ENCODE measurements around the gene HRH2.

HRH2 gene

DNA sequence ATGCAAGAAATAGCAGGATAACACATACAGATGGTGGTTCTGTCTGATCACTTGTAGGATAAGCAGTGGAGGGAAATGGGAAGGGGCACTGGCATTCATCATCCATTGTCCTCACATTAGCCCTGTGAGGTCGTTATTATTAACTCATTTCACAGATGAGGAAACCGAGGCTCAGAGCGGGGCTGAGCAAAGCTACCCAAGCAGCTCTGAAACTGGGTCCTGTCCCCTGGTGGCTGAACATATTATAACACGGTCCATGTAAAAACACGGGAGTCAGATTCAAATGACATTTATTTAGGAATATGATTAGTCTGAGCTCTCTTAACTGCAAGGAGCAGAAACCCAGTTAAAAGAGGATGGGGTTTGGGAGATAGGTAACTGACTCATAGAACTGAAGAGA is 43.1 kb downstream of the HRH2 start:
- peaks cover 13% of the 10 kb centered on the region for H3K4me1 Mint-ChIP-seq (ENCODE audit: low read depth)
- H3K4me3 Mint-ChIP-seq = no peak overlapping the region
- no peak overlapping the region for H3K27ac Mint-ChIP-seq
- no peaks in the 10 kb centered on the region for H3K27me3 Mint-ChIP-seq
- H3K9me3 Mint-ChIP-seq = no peaks in the 10 kb centered on the region
- H3K36me3 Mint-ChIP-seq (ENCODE audit: low read depth) = peaks cover 44% of the 10 kb centered on the region

DNA sequence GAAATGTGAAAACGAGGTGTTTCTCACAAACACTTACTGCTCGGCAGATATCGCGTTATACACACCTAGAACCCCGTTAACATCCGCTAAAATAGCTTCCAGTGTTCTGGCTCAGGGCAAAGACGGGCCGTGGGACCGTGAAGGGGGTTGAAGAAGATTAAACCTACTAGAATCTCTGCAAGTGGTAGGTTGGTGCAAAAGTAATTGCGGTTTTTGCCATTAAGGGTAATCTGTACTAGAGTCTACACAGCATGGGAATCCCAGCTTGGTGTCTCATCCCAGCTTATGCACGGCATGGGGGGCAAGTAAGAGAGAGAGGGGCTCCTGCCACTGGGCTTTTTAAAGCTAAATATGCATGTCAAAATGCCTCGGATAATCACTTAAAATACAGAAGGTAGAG is 43.9 kb downstream of the HRH2 start:
- Mint-ChIP-seq H3K27ac (no peak overlapping the region), H3K36me3 (ENCODE audit: low read depth) (peaks cover 44% of the 10 kb centered on the region), H3K4me3 (no peak overlapping the region), H3K4me1 (ENCODE audit: low read depth) (peaks cover 6% of the 10 kb centered on the region), H3K9me3 (no peaks in the 10 kb centered on the region), H3K27me3 (no peaks in the 10 kb centered on the region)

DNA sequence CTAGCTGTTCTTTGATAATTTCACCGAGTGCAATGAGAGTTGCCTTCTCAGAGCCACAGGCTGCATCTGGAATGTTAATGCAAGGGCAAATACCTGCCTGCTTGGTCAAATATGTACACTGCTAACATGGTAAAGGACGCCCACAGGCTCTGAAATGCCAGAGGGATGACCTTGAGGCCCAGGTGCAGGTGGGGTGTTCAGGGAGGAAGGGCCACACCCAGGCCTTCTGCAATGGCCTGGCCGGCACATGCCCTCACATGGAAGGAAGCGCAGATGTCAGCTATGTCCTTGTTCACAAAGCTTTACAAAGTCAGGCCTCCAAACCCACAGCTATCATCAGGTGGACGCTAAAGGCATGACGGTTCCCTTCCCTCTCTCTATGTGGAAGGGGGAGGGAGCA is 48.6 kb downstream of the HRH2 start:
- Mint-ChIP-seq H3K9me3 (no peaks in the 10 kb centered on the region), H3K36me3 (ENCODE audit: low read depth) (peaks cover 43% of the 10 kb centered on the region), H3K4me1 (ENCODE audit: low read depth) (no peaks in the 10 kb centered on the region), H3K27ac (no peak overlapping the region), H3K4me3 (no peak overlapping the region), H3K27me3 (no peaks in the 10 kb centered on the region)

DNA sequence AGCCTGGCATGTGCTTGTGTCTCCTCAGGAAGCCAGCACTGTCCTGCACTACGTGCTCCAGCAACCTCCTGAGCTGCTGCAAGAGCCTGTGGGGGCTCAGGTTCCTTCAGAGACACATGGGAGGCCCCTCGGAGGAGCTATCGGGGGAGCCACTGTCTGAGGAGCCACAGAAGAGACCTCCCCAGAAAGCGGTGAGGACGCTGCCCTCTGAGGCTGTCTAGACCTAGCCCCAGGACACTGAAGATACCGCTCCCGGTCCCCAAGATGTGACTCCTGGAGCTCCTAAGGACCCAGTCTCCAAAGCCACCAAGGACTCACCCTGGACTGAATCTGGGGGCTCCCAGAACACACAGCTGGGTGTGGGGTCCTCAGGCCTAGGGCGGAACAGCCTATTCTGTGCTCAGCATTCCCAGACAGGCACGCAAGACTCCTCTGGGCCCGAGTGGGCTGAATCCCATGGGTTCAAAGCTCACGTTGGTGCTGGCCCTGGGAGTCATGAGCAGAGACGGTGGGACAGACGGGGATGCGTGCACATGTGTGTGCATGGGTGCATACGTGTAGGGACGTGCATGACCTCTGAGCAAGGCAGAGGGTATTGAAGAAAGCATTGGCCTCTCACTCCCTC is 50.0 kb downstream of the HRH2 start:
- Mint-ChIP-seq H3K36me3 (ENCODE audit: low read depth) (peaks cover 35% of the 10 kb centered on the region), H3K9me3 (no peaks in the 10 kb centered on the region), H3K27me3 (no peaks in the 10 kb centered on the region), H3K27ac (no peak overlapping the region), H3K4me1 (ENCODE audit: low read depth) (no peaks in the 10 kb centered on the region), H3K4me3 (no peak overlapping the region)

DNA sequence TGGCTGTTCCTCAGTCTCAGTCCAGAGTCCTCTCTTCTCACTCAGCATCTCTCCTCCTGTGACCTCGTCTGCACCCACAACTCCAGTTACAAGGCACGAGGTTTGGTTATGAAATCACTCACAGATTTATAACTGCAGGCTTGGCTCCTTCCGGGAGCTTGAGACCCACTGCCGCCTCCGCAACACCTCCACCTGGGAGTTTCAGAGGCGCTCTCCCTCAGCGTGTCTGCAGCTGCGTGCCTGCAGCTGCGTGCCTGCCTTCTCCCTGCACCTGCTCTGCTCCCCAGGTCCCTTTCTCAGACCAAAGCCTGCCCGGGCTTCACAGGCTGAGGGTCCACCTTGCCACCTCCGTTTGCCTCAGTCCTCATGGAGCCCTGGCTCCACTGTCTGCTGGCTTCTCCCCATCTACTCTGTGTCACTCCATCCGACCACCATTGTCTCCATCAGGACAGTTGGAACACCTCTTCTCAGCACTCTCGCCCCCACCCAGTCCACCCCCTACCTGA is 51.5 kb downstream of the HRH2 start:
- no peaks in the 10 kb centered on the region for H3K9me3 Mint-ChIP-seq
- peaks cover 29% of the 10 kb centered on the region for H3K36me3 Mint-ChIP-seq (ENCODE audit: low read depth)
- H3K27ac Mint-ChIP-seq = no peak overlapping the region
- H3K27me3 Mint-ChIP-seq = no peaks in the 10 kb centered on the region
- no peak overlapping the region for H3K4me3 Mint-ChIP-seq
- H3K4me1 Mint-ChIP-seq (ENCODE audit: low read depth) = no peaks in the 10 kb centered on the region

DNA sequence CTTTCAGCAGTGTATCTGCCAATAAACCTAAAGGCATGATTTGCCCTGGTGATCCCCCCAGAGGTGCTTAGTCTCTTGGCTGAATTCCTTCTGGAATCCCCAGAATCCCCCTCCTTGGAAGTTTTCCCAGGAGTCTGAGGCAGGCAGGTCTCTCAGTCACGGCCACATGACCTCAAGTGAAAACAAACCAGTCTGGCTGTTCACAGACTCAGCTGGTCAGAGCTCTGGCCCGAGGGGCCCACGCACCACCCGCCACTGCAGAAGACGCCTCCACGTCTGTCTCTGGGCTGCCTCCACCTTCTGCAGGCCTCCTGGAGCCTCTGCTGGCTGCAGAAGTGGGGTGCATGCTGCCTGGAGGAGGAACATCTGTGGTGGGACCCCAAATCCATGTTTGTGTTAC is 52.5 kb downstream of the HRH2 start:
- no peaks in the 10 kb centered on the region for H3K27me3 Mint-ChIP-seq
- no peak overlapping the region for H3K4me3 Mint-ChIP-seq
- peaks cover 29% of the 10 kb centered on the region for H3K36me3 Mint-ChIP-seq (ENCODE audit: low read depth)
- no peak overlapping the region for H3K27ac Mint-ChIP-seq
- H3K4me1 Mint-ChIP-seq (ENCODE audit: low read depth) = no peaks in the 10 kb centered on the region
- H3K9me3 Mint-ChIP-seq = no peaks in the 10 kb centered on the region

DNA sequence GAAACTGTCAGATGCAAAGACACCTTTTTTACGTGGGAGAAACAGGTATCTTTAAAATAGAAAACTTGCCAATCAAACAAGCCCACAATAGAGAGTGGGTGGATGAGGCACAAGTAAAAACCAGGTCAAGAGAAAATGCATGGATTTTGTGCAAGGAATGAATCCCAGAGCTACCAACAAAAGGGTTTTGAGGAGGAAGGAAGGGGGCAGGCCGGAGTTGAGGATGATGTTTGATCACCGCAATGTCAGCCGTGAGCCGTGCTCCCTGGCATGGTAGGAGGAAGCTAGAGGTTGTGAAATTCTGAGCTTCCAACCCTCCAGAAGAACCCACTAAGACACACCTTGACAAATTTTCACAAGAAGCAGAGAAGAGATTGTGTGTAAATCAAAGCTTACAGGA is 53.2 kb downstream of the HRH2 start:
- no peaks in the 10 kb centered on the region for H3K27me3 Mint-ChIP-seq
- H3K27ac Mint-ChIP-seq = no peak overlapping the region
- no peaks in the 10 kb centered on the region for H3K9me3 Mint-ChIP-seq
- H3K4me1 Mint-ChIP-seq (ENCODE audit: low read depth) = no peaks in the 10 kb centered on the region
- no peak overlapping the region for H3K4me3 Mint-ChIP-seq
- H3K36me3 Mint-ChIP-seq (ENCODE audit: low read depth) = peaks cover 29% of the 10 kb centered on the region

DNA sequence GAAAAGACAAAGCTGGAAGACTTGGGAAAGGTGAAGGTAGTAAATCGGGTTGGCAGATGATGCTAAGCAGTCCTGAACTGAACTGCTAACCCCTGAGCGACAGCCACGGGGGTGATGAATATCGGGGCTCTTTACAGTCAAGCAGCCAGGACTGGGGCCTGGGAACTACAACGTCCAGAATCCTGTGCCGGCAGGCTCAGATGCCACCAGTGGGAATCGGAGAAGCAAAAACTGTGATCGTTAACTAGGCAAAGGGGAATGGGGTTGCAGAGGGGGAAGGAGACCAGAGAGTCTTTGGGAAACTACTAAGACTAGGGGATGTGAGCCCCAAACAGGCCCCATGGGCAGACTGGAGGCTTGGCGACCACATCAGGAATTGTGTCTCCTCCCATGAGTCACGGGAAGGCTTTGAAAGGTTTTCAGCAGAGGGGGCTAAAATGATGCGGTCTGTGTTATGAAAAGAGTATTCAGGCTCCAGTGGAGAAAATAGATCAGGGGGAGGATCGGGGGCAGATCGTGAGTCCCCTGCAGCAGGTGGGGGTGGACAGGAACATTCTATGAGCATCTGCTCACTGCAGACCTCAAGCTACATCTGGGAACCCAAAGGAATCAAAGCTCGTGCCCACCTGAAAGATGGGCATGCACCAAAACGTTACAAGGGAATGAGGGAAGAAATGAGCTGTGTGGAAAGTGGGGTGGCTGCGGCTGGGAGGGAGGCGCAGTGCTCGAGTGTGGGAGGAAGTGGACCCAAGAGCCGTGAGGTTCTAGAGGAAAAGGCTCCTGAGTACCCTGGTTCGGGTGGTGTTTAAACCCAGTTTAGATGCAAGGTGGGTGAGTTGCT is 53.8 kb downstream of the HRH2 start:
- peaks cover 29% of the 10 kb centered on the region for H3K36me3 Mint-ChIP-seq (ENCODE audit: low read depth)
- H3K4me3 Mint-ChIP-seq = no peak overlapping the region
- no peak overlapping the region for H3K27ac Mint-ChIP-seq
- peaks cover 4% of the 10 kb centered on the region for H3K9me3 Mint-ChIP-seq
- H3K4me1 Mint-ChIP-seq (ENCODE audit: low read depth) = no peaks in the 10 kb centered on the region
- H3K27me3 Mint-ChIP-seq = no peaks in the 10 kb centered on the region

DNA sequence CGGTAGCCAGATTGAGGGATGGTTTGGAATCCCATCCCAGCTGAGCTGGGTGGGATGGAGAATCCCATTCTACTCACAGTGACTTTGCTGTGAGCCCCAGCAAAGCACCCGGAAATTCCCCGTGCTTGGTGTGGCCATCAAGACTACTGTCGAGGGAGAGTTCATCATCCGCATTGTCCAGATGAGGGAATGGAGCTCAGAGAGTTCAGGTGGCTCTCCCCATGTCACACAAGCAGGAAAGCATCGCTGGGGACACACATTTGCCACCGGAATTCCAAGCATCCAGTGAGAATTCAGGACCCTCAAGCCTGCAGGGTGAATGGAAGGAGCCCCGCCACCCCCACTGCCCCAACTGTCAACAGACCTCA is 54.4 kb downstream of the HRH2 start:
- peaks cover 10% of the 10 kb centered on the region for H3K9me3 Mint-ChIP-seq

DNA sequence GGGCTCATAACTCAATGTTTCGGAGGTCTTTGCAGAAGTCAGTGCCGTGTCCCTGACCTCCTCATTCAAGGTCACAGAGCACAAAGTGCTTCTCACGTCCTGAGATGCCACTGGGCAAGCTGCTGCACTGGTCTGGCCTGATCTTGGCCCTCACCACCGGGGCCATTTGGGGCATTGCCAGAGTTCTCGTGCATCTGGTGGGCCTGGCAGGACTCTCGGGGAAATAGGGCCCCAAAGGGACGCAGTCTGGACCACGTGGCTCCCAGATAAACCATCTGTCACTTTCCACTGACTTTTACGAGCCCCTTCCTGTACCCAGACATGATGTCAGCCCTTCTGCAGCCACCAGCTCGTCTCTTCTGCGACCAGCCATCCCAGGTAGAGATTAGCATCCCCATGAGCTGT is 54.8 kb downstream of the HRH2 start:
- Mint-ChIP-seq H3K4me3 (no peak overlapping the region), H3K27ac (no peak overlapping the region), H3K27me3 (no peaks in the 10 kb centered on the region), H3K9me3 (peaks cover 10% of the 10 kb centered on the region), H3K4me1 (ENCODE audit: low read depth) (no peaks in the 10 kb centered on the region), H3K36me3 (ENCODE audit: low read depth) (peaks cover 29% of the 10 kb centered on the region)

More for the DNA sequence above, 54.4 kb downstream of the HRH2 start:
- H3K4me3 Mint-ChIP-seq = no peak overlapping the region
- H3K36me3 Mint-ChIP-seq (ENCODE audit: low read depth) = peaks cover 29% of the 10 kb centered on the region
- no peak overlapping the region for H3K27ac Mint-ChIP-seq
- no peaks in the 10 kb centered on the region for H3K4me1 Mint-ChIP-seq (ENCODE audit: low read depth)
- no peaks in the 10 kb centered on the region for H3K27me3 Mint-ChIP-seq

DNA sequence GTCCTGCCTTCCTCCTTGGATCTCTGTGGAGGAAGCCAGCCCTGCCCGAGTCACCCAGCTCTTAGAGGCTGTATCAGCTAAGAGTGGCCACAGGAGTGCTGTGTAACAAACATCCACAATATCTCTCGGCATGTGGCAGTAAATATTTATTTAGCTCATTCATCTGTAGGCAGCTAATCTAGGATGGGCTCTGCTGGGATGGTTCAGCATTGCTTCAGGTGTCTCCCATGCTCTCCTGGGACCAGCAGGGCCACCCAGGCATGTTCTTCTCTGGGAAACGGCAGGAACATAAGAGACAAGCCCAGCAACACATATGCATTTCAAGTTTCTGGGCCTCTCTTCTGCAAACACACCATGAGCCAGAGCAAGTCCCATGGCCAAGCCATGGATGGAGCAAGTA is 56.1 kb downstream of the HRH2 start:
- H3K9me3 Mint-ChIP-seq = peaks cover 10% of the 10 kb centered on the region
- H3K4me1 Mint-ChIP-seq (ENCODE audit: low read depth) = peaks cover 6% of the 10 kb centered on the region
- peaks cover 19% of the 10 kb centered on the region for H3K36me3 Mint-ChIP-seq (ENCODE audit: low read depth)
- peaks cover 4% of the 10 kb centered on the region for H3K27me3 Mint-ChIP-seq
- H3K4me3 Mint-ChIP-seq = no peak overlapping the region
- H3K27ac Mint-ChIP-seq = no peak overlapping the region

DNA sequence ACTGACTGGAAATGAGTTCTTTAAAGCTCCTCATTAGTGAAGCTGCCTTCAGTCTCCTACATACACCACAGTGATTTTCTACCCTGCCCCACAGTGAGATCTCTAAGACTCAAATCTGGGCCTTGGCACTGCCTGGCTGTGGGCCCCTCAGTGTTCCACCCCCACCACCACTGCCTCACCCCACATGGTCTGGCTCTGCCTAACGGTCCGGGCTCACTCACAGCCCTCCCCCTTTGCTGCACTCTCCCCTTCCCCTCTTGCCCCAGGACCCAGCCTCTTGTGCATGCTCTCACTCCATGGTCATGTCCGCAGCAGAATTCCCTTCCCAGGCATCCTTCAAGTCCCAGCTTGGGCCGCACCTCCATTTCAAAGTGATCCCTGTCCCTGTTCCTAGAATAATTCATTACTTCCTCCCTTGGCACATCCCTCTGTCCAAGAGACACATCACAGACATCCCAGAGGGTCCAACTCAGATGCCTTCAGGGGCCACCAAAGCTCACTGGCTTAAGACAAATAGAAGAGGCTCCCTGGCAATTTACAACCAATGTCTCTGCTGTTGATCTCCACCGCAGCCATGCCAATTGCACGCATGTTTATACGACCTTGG is 56.7 kb downstream of the HRH2 start:
- Mint-ChIP-seq H3K27ac (no peak overlapping the region), H3K4me3 (no peak overlapping the region), H3K9me3 (peaks cover 10% of the 10 kb centered on the region), H3K27me3 (peaks cover 4% of the 10 kb centered on the region), H3K36me3 (ENCODE audit: low read depth) (peaks cover 12% of the 10 kb centered on the region), H3K4me1 (ENCODE audit: low read depth) (peaks cover 6% of the 10 kb centered on the region)

DNA sequence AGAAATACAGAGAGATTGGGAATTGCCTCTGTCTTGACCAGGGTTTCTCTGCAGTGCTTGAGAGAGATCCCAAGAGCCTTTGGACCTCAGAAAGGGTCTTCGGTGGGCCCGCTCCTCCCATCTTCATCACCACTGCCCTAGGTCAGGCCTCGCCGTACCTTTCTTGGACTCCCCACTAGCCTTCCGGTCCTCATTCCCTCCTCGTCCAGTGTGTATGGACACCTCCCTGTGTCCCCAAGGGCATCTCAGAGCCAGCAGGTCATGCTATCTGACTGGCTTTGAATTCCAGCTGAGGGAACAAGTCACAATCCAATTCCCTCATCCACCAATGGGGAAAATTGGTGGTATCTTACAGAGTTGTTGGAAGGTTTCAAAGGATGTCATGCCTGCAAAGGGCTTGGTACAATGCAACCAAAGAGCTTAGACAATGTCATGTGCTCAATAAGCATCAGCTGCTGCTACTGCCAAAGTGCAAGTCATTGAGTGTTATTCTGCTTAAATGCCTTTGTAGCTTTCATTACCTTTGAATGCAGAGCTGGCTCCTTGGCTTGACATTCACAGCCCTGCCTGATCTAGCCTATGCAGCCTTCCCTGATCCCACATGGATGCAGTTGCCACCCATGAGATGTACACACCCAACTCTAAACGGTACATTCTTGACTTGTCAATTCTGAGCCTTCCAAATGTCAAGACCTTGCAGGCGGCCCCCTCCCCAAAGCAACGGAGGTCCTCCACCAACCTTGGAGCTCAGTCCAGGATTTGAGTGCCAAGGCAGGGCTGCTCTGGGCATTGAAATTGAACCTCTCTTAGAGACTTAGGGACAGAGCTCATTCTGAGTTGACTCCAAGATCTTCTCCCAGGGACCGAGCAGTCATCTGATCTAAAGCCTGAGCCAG is 58.0 kb downstream of the HRH2 start:
- Mint-ChIP-seq H3K4me3 (no peak overlapping the region), H3K36me3 (ENCODE audit: low read depth) (peaks cover 1% of the 10 kb centered on the region), H3K9me3 (peaks cover 10% of the 10 kb centered on the region), H3K27ac (no peak overlapping the region), H3K27me3 (peaks cover 4% of the 10 kb centered on the region), H3K4me1 (ENCODE audit: low read depth) (peaks cover 6% of the 10 kb centered on the region)

DNA sequence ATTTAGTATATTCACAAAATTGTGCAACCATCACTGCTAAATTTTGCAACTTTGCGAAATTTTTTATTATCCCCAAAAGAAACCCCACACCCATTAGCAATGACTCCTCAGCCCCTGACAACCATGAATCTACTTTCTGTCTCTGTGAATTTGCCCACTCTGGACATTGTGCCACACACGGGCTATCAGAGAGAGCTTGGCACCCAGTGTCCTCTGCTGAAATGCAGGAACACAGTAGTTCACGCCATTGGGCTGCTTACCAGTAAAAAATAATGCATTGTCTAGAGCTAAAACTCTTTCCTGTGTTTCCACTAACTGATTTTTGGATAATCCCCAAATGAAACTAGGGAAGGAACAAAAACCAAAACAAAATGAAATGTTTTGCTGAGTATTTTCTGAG is 60.0 kb downstream of the HRH2 start:
- Mint-ChIP-seq H3K4me1 (ENCODE audit: low read depth) (peaks cover 6% of the 10 kb centered on the region), H3K27ac (no peak overlapping the region), H3K36me3 (ENCODE audit: low read depth) (no peaks in the 10 kb centered on the region), H3K27me3 (peaks cover 4% of the 10 kb centered on the region), H3K4me3 (no peak overlapping the region), H3K9me3 (peaks cover 10% of the 10 kb centered on the region)
